K562 (cell line): Measurements from ENCODE around the gene DNMT3A. TPM values are rescaled to one million over a fixed set of nuclear protein-coding genes. Genes with fewer than 3 reads are reported as not detected.
A peak's percentile ranks its signal among the peaks of the same experiment; 100 is the strongest.

Source experiments
- C11orf30 ChIP-seq: fragments of 450-650 bp; IDR thresholded peaks from 2 replicates; pipeline ENCODE4 v1.6.1; 2016; ENCODE audit warnings: low read depth, mild to moderate bottlenecking
- CAMTA2 ChIP-seq: fragments of 250-450 bp; sonication (Bioruptor Pico); conservative IDR thresholded peaks from 2 replicates; pipeline ENCODE4 v1.5.1; 2022
- CBX2 ChIP-seq: fragments of 200-600 bp; sonication (generic); IDR thresholded peaks from one replicate; pipeline ENCODE4 v1.6.1; 2012; ENCODE audit warnings: mild to moderate bottlenecking, low read length, inconsistent platforms; ENCODE audit not compliant: insufficient read depth, poor library complexity, severe bottlenecking
- FOXA3 ChIP-seq, 2 experiments: fragments of 450-650 bp in 1 of 2; sonication (generic) in 1 of 2; formaldehyde crosslinking; IDR thresholded peaks in 1 of 2; conservative IDR thresholded peaks in 1 of 2; 2 replicates each; pipeline versions ENCODE4 v1.4.0 to v1.8.0; 2020 to 2022; ENCODE audit warnings: mild to moderate bottlenecking in 2 of 2, missing genetic modification reagents in 1 of 2
- GTF2A2 ChIP-seq: IDR thresholded peaks from 2 replicates; pipeline ENCODE4 v1.6.1; 2016; ENCODE audit warnings: mild to moderate bottlenecking, missing genetic modification characterization, missing compliant biosample characterization
- KLF13 ChIP-seq: fragments of 450-650 bp; IDR thresholded peaks from 2 replicates; pipeline ENCODE4 v1.6.1; 2016; ENCODE audit warnings: missing genetic modification characterization, low read depth, mild to moderate bottlenecking, missing compliant biosample characterization, moderate library complexity, borderline replicate concordance
- MBD2 ChIP-seq: sonication (generic); IDR thresholded peaks from 2 replicates; pipeline ENCODE4 v1.6.1; 2016; ENCODE audit warnings: low read depth, borderline replicate concordance
- MECOM ChIP-seq: fragments of 250-450 bp; sonication (Bioruptor Pico); IDR thresholded peaks from 2 replicates; pipeline ENCODE4 v1.8.0; 2022; ENCODE audit warnings: inconsistent platforms
- NFYB ChIP-seq: IDR thresholded peaks from 2 replicates; pipeline ENCODE4 v1.6.1; 2011; ENCODE audit warnings: mild to moderate bottlenecking, moderate library complexity; ENCODE audit not compliant: insufficient read length; ENCODE audit errors: extremely low read depth
- NONO ChIP-seq, 2 experiments: fragments of 200-400 bp in 1 of 2; fragments of 450-650 bp in 1 of 2; formaldehyde crosslinking in 1 of 2; IDR thresholded peaks; 2 replicates each; pipeline ENCODE4 v1.6.1; 2017; ENCODE audit warnings: low read depth in 2 of 2, mild to moderate bottlenecking in 2 of 2, moderate library complexity in 2 of 2, low read length in 1 of 2
- NR0B1 ChIP-seq: fragments of 450-650 bp; IDR thresholded peaks from one replicate; pipeline ENCODE4 v1.6.1; 2018; ENCODE audit warnings: mild to moderate bottlenecking, moderate library complexity; ENCODE audit not compliant: partially characterized antibody
- POLR3A ChIP-seq: IDR thresholded peaks from 2 replicates; pipeline ENCODE4 v1.6.1; 2011; ENCODE audit warnings: borderline replicate concordance, mild to moderate bottlenecking, moderate library complexity; ENCODE audit not compliant: insufficient read length, insufficient read depth; ENCODE audit errors: extremely low read depth
- RB1 ChIP-seq: fragments of 450-650 bp; IDR thresholded peaks from 2 replicates; pipeline ENCODE4 v1.6.1; 2017; ENCODE audit warnings: low read depth, mild to moderate bottlenecking
- RBM22 ChIP-seq: fragments of 200-400 bp; formaldehyde crosslinking; IDR thresholded peaks from 2 replicates; pipeline ENCODE4 v1.6.1; 2018; ENCODE audit warnings: low read length, low read depth; ENCODE audit not compliant: poor library complexity, severe bottlenecking
- RNF219 ChIP-seq: fragments of 250-450 bp; sonication (Bioruptor Pico); IDR thresholded peaks from 2 replicates; pipeline ENCODE4 v1.5.0; 2022; ENCODE audit warnings: mild to moderate bottlenecking
- STAG1 ChIP-seq: sonication (generic); formaldehyde crosslinking; IDR thresholded peaks from 2 replicates; pipeline ENCODE4 v1.5.0; 2020; ENCODE audit warnings: missing genetic modification reagents, borderline replicate concordance
- TEAD1 ChIP-seq, 2 experiments: fragments of 450-650 bp in 1 of 2; sonication (generic) in 1 of 2; formaldehyde crosslinking; IDR thresholded peaks; 2 replicates each; pipeline versions ENCODE4 v1.4.0 to v1.8.0; 2020 to 2022; ENCODE audit warnings: mild to moderate bottlenecking in 2 of 2, missing genetic modification reagents in 1 of 2
- THRAP3 ChIP-seq: fragments of 450-650 bp; IDR thresholded peaks from 2 replicates; pipeline ENCODE4 v1.6.1; 2016; ENCODE audit warnings: mild to moderate bottlenecking, inconsistent platforms, borderline replicate concordance
- ZNF354B ChIP-seq: fragments of 250-450 bp; sonication (Bioruptor Pico); IDR thresholded peaks from 2 replicates; pipeline ENCODE4 v1.4.0; 2020
- ZNF561 ChIP-seq: fragments of 450-650 bp; formaldehyde crosslinking; conservative IDR thresholded peaks from 2 replicates; pipeline ENCODE4 v1.4.0; 2020; ENCODE audit warnings: mild to moderate bottlenecking, moderate library complexity
- ZNF584 ChIP-seq: fragments of 200-800 bp; sonication (Bioruptor generic); IDR thresholded peaks from 2 replicates; pipeline ENCODE4 v1.6.1; 2016; ENCODE audit warnings: low read depth, mild to moderate bottlenecking, missing genetic modification characterization, missing compliant biosample characterization
- ZNF77 ChIP-seq: fragments of 250-450 bp; sonication (Bioruptor Pico); IDR thresholded peaks from 2 replicates; pipeline ENCODE4 v1.5.0; 2020
- polyA plus RNA-seq, 8 experiments: library from polyadenylated mRNA; depleted of rRNA in 4 of 8; stranded (reverse) in 5 of 8; unstranded in 3 of 8; fragments of >200 nt; fragmentation: Nextera tagmentation in 2 of 8; fragmentation: Illumina TruSeq in 1 of 8; extraction: Ambion mirVana in 2 of 8; extraction: Trizol in 1 of 8; gene quantifications; 2 replicates each; pipeline versions ENCODE4 v1.2.1 to v1.2.3, GENCODE V29; 2011 to 2014; ENCODE audit warnings: inconsistent platforms in 1 of 8, missing spikeins in 1 of 8
- total RNA-seq, 7 experiments: library from RNA; depleted of rRNA in 6 of 7; stranded (reverse); fragments of >200 nt in 6 of 7; fragmentation: Illumina TruSeq in 2 of 7; extraction: Trizol in 2 of 7; gene quantifications; 2 replicates each; pipeline versions ENCODE4 v1.2.1 to v1.2.3, GENCODE V29; 2011 to 2021; ENCODE audit warnings: low replicate concordance in 1 of 7
- TF ChIP-seq, protein P1 (sequence below): fragments of 250-450 bp; sonication (Bioruptor Pico); IDR thresholded peaks from 2 replicates; pipeline ENCODE4 v1.8.0; 2022; ENCODE audit warnings: inconsistent platforms

The DNMT3A gene
- total and polyA plus RNA-seq, 9 of the 15 experiments (the other 6 are each of a cell fraction or from before 2014, with no cell fraction given), result 3.0 to 16.0 (median 6.1) TPM

DNA sequence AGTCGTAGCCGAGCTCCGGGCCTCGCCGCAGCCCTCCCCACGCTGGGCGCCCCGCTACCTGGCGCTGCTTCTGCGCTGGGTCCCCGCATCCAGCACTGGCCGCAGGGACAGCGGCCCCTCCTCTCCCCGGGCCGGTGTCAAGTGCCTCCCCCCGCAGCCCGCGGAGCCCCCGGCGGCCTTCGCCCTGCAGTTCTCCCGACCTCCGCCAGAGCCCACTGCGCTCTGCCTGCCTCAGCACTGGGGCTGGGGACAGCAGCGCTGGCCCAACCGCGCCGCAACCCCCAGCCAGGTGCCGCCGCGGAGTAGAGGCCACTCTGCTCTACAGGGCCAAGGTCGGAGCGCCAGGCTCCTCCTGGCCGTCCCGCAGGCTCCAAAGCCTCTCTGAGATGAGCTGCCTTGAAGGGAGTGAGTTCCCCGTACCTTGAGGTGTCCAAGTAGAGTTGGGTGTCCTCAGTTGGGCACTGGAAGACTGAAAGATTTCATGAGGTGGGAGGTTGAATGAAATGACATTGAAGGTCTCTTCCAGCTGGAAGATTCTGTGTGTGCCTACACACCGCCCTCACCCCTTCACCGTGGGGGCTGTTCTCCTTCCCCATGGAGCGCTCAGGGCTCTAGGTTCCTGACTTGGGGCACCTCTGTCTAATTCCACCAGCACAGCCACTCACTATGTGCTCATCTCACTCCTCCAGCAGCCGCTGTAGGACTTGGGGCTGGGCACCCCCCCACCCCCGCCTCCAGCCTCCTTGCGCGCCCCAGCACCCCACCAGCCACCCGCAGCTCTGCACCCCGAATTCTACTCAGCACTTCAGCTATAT, 854 bp upstream of the DNMT3A start (continued):
- 0 out of 4 replicates have a peak, but pooled peaks of 1 of the 2 experiments have one; percentile 37 for TF ChIP-seq NONO (IDR thresholded peaks at IDR 0.05; ENCODE audit: low read depth in 2 of 2, low read length in 1 of 2)
- no peak for TF ChIP-seq C11orf30
- no peak for TF ChIP-seq GTF2A2
- no peak for TF ChIP-seq ZNF77 (CRISPR knock-in tag)
- TF ChIP-seq CBX2, result no peak
- TF ChIP-seq RB1, result peak; percentile 63; the same call in 1 of the 2 replicates
- no peak for TF ChIP-seq MECOM (CRISPR knock-in tag)
- no peak for TF ChIP-seq ZNF354B (CRISPR knock-in tag)
- TF ChIP-seq NR0B1, result no peak
- TF ChIP-seq RBM22, result no peak
- no peak for TF ChIP-seq RNF219 (CRISPR knock-in tag)
- no peak for TF ChIP-seq ZNF561 (CRISPR knock-in tag)
- TF ChIP-seq TEAD1 (CRISPR knock-in tag; IDR thresholded peaks at IDR 0.05), result peak in 1 of 2 experiments; percentile 78; a peak in 1 of 4 replicates
- TF ChIP-seq KLF13 (tag), result no peak
- TF ChIP-seq NFYB, result no peak
- TF ChIP-seq MBD2, result no peak
- TF ChIP-seq, protein P1, sequence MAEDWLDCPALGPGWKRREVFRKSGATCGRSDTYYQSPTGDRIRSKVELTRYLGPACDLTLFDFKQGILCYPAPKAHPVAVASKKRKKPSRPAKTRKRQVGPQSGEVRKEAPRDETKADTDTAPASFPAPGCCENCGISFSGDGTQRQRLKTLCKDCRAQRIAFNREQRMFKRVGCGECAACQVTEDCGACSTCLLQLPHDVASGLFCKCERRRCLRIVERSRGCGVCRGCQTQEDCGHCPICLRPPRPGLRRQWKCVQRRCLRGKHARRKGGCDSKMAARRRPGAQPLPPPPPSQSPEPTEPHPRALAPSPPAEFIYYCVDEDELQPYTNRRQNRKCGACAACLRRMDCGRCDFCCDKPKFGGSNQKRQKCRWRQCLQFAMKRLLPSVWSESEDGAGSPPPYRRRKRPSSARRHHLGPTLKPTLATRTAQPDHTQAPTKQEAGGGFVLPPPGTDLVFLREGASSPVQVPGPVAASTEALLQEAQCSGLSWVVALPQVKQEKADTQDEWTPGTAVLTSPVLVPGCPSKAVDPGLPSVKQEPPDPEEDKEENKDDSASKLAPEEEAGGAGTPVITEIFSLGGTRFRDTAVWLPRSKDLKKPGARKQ, result no peak
- peak; percentile 49; the same call in 1 of the 2 replicates for TF ChIP-seq STAG1 (CRISPR knock-in tag)
- no peak for TF ChIP-seq POLR3A
- TF ChIP-seq THRAP3, result no peak
- no peak for TF ChIP-seq CAMTA2 (CRISPR knock-in tag)
- no peak for TF ChIP-seq ZNF584
- peak in 1 of 2 experiments; percentile 73; a peak in 1 of 4 replicates for TF ChIP-seq FOXA3 (CRISPR knock-in tag; conservative IDR thresholded peaks at IDR 0.05 in 1 of 2, IDR thresholded peaks at IDR 0.05 in 1 of 2)
